T-cell (primary cell): Measurements from ENCODE around the gene DIPK1A. TPM values are rescaled to one million over a fixed set of nuclear protein-coding genes. Genes with fewer than 3 reads are reported as not detected.
"Not testable (repeated sequence)": the region's sequence is repeated elsewhere in the genome, so short reads cannot be mapped to it uniquely, and the experiment has no call there.

Source experiments
- ATAC-seq, 4 experiments: fragments of 200-7000 bp in 3 of 4; fragments of 150-1000 bp in 1 of 4; cut with Tn5 transposase; replicated peaks in 1 of 4; 1 replicate in 3 of 4; 2 replicates in 1 of 4; pipeline ENCODE4 v1.10.0; 2021; ENCODE audit warnings: moderate library complexity in 3 of 4, mild to moderate bottlenecking in 2 of 4, moderate number of reproducible peaks in 1 of 4
- CTCF ChIA-PET, 2 donors: fragments of 300-600 bp; sonication (Branson Sonifier 250); formaldehyde crosslinking; loops; one replicate each; lab custom pipeline; 2022; ENCODE audit warnings: antibody characterized with exemption in 2 of 2; lab: Charles Lee
- POLR2A ChIA-PET, 2 donors: fragments of 300-600 bp; sonication (Branson Sonifier 250); formaldehyde crosslinking; loops; one replicate each; lab custom pipeline; 2022; ENCODE audit warnings: antibody characterized with exemption in 2 of 2; lab: Charles Lee
- DNase-seq, 35 experiments: peaks; one replicate each; pipeline versions ENCODE4 v3.0.0 to v3.0.0-alpha.2; 2013 to 2023
- H3K27ac ChIP-seq: one replicate; pipeline ENCODE4 v1.5.1; 2013; ENCODE audit warnings: low read length
- H3K27me3 ChIP-seq, 2 experiments: replicated peaks in 1 of 2; 1 replicate in 1 of 2; 2 replicates in 1 of 2; pipeline versions ENCODE4 v1.6.1 to v1.7.0; 2013; ENCODE audit warnings: low read length in 1 of 2, mixed read lengths in 1 of 2; ENCODE audit not compliant: control insufficient read depth in 2 of 2, insufficient read depth in 2 of 2; ENCODE audit errors: extremely low read depth in 1 of 2
- H3K36me3 ChIP-seq, 2 donors: 1 replicate in 1 of 2; 2 replicates in 1 of 2; pipeline versions ENCODE4 v1.6.1 to v1.7.0; 2013; ENCODE audit warnings: low read length in 1 of 2; ENCODE audit not compliant: control insufficient read depth in 2 of 2, insufficient read depth in 1 of 2; ENCODE audit errors: extremely low read depth in 1 of 2
- H3K4me1 ChIP-seq, 2 experiments: 1 replicate in 1 of 2; 2 replicates in 1 of 2; pipeline versions ENCODE4 v1.6.1 to v1.7.0; 2013; ENCODE audit warnings: low read length in 2 of 2, mixed read lengths in 1 of 2; ENCODE audit not compliant: insufficient read depth in 2 of 2, control insufficient read depth in 1 of 2; ENCODE audit errors: extremely low read depth in 1 of 2
- H3K4me3 ChIP-seq, 2 donors: 1 replicate in 1 of 2; 2 replicates in 1 of 2; pipeline versions ENCODE4 v1.5.1 to v1.7.0; 2013; ENCODE audit warnings: mild to moderate bottlenecking in 2 of 2, low read length in 1 of 2, moderate library complexity in 1 of 2; ENCODE audit not compliant: control insufficient read depth in 1 of 2; ENCODE audit errors: extremely low read depth in 1 of 2
- H3K9me3 ChIP-seq: 2 replicates; pipeline ENCODE4 v1.7.0; 2013
- H3K27ac Mint-ChIP-seq, 2 donors: one replicate each; pipeline ENCODE4 v1.8.0; 2020 to 2021; ENCODE audit warnings: mild to moderate bottlenecking in 2 of 2, mixed read lengths in 2 of 2
- H3K27me3 Mint-ChIP-seq, 2 donors: one replicate each; pipeline ENCODE4 v1.8.0; 2021 to 2022; ENCODE audit warnings: mixed read lengths in 2 of 2
- H3K36me3 Mint-ChIP-seq: one replicate; pipeline ENCODE4 v1.8.0; 2021; ENCODE audit warnings: mixed read lengths
- H3K4me1 Mint-ChIP-seq, 3 donors: one replicate each; pipeline ENCODE4 v1.8.0; 2020 to 2022; ENCODE audit warnings: mixed read lengths in 3 of 3, mild to moderate bottlenecking in 1 of 3
- H3K4me3 Mint-ChIP-seq, 3 donors: one replicate each; pipeline ENCODE4 v1.8.0; 2020 to 2022; ENCODE audit warnings: mild to moderate bottlenecking in 3 of 3, mixed read lengths in 3 of 3, moderate library complexity in 3 of 3
- H3K9me3 Mint-ChIP-seq, 3 donors: one replicate each; pipeline ENCODE4 v1.8.0; 2020 to 2022; ENCODE audit warnings: mixed read lengths in 3 of 3
- WGBS: methylation state at CpG from one replicate; pipeline ENCODE4 v1.1.5; 2013; ENCODE audit warnings: missing lambda C conversion rate; ENCODE audit not compliant: insufficient coverage; 5-methylcytosine and 5-hydroxymethylcytosine counted together
- total RNA-seq, 35 experiments: library from RNA in 6 of 35; stranded (reverse) in 6 of 35; fragments of 120-200 nt in 1 of 35; gene quantifications; one replicate each; pipeline versions ENCODE4 v1.2.1 to v1.2.4 and lab custom pipeline; 2013 to 2026

Gene DIPK1A
- total RNA-seq, 5 donors from 2014 or later (not counting 1 experiment from before 2014, with no cell fraction given): 8.9 to 16.0 (median 14.4) TPM

- peaks cover 23 to 35% of the 10 kb centered on the region in 2 experiments for H3K4me1 ChIP-seq
- ATAC-seq: peak in 1 of 4 experiments; percentile 32
- H3K4me3 Mint-ChIP-seq: no peak overlapping the region
Observed at GRCh38 chr1:92975551-92976232, 14.4 kb upstream of the DIPK1A start.

GRCh38 chr1:92974112-92974511 is 12.8 kb upstream of the DIPK1A start:
- Mint-ChIP-seq H3K4me1 (peaks cover 32 to 56% (median 39%) of the 10 kb centered on the region in 3 donors), H3K27ac (peak overlapping the region in 1 of 2 donors; percentile 71)
- H3K9me3 ChIP-seq, H3K36me3 ChIP-seq, H3K36me3 Mint-ChIP-seq, ATAC-seq, H3K4me3 ChIP-seq, H3K9me3 Mint-ChIP-seq, H3K4me3 Mint-ChIP-seq, DNase-seq, H3K27me3 ChIP-seq, H3K27me3 Mint-ChIP-seq, POLR2A ChIA-PET: not testable (repeated sequence)
- H3K27ac ChIP-seq: peak overlapping the region; percentile 44
- peaks cover 17 to 26% of the 10 kb centered on the region in 2 experiments for H3K4me1 ChIP-seq
- CTCF ChIA-PET: interaction anchor here in 1 of 2 donors (2.9 kb wide), 1 partner anchor 20 kb away, joined by 17 read pairs; no protein-coding TSS in a partner anchor
- 100% methylated on average over 2 of the region's 5 CpGs for WGBS

More at GRCh38 chr1:92975551-92976232, 14.4 kb upstream of the DIPK1A start:
- ChIA-PET POLR2A (interaction anchor here (0.5 to 1.0 kb wide), 6 partner anchors 13 to 1972 kb away, joined by 4 to 6 read pairs (median 6); no protein-coding TSS in a partner anchor), CTCF (interaction anchor here (0.7 to 2.3 kb wide), 6 partner anchors 18 to 125 kb away, joined by 3 to 12 read pairs (median 8); no protein-coding TSS in a partner anchor)
- 65% methylated on average over 5 of the region's 7 CpGs for WGBS
- Histone ChIP-seq H3K27me3 (no peaks in the 10 kb centered on the region), H3K9me3 (no peaks in the 10 kb centered on the region), H3K36me3 (no peaks in the 10 kb centered on the region), H3K27ac (peak overlapping the region; percentile 9), H3K4me3 (no peak overlapping the region)
- H3K27me3 Mint-ChIP-seq: no peaks in the 10 kb centered on the region
- H3K9me3 Mint-ChIP-seq: no peaks in the 10 kb centered on the region
- peaks cover 43 to 60% (median 48%) of the 10 kb centered on the region in 3 donors for H3K4me1 Mint-ChIP-seq
- peak overlapping the region; percentile 58 to 88 for H3K27ac Mint-ChIP-seq
- DNase-seq: no peak
- no peaks in the 10 kb centered on the region for H3K36me3 Mint-ChIP-seq

GRCh38 chr1:92973203-92973897 is 12.1 kb upstream of the DIPK1A start:
- Mint-ChIP-seq H3K9me3 (no peaks in the 10 kb centered on the region), H3K4me1 (peaks cover 38 to 56% (median 45%) of the 10 kb centered on the region in 3 donors), H3K27ac (peak overlapping the region; percentile 71 to 78), H3K36me3 (no peaks in the 10 kb centered on the region), H3K27me3 (no peaks in the 10 kb centered on the region), H3K4me3 (peak overlapping the region in 1 of 3 donors; percentile 26)
- H3K27ac ChIP-seq: peak overlapping the region; percentile 44
- H3K4me1 ChIP-seq: peaks cover 18 to 22% of the 10 kb centered on the region in 2 experiments
- ChIA-PET POLR2A (no interaction called here), CTCF (interaction anchor here (1.5 to 4.1 kb wide), 3 partner anchors 8 to 21 kb away, joined by 4 to 17 read pairs (median 17); no protein-coding TSS in a partner anchor)
- H3K27me3 ChIP-seq: no peaks in the 10 kb centered on the region
- DNase-seq (no peak), ATAC-seq (peak; percentile 21 to 41 (median 34))
- H3K4me3 ChIP-seq: no peak overlapping the region
- H3K36me3 ChIP-seq: no peaks in the 10 kb centered on the region
- H3K9me3 ChIP-seq: no peaks in the 10 kb centered on the region
- 70% methylated on average over 2 of the region's 6 CpGs for WGBS

GRCh38 chr1:92972409-92973129 is 11.3 kb upstream of the DIPK1A start:
- peak overlapping the region; percentile 27 to 71 for H3K27ac Mint-ChIP-seq
- H3K4me1 Mint-ChIP-seq: peaks cover 42 to 58% (median 47%) of the 10 kb centered on the region in 3 donors

GRCh38 chr1:92971932-92972331 is 10.7 kb upstream of the DIPK1A start:
- no CpG with 5 or more reads among the region's 6 CpGs for WGBS

More at GRCh38 chr1:92972409-92973129, 11.3 kb upstream of the DIPK1A start:
- no peaks in the 10 kb centered on the region for H3K36me3 Mint-ChIP-seq
- no peak overlapping the region for H3K4me3 Mint-ChIP-seq
- Histone ChIP-seq H3K36me3 (no peaks in the 10 kb centered on the region), H3K9me3 (no peaks in the 10 kb centered on the region), H3K27me3 (no peaks in the 10 kb centered on the region), H3K4me1 (peaks cover 21 to 23% of the 10 kb centered on the region in 2 experiments), H3K27ac (no peak overlapping the region), H3K4me3 (no peak overlapping the region)
- DNase-seq (no peak), ATAC-seq (peak in 1 of 4 experiments; percentile 18)
- no peaks in the 10 kb centered on the region for H3K9me3 Mint-ChIP-seq
- ChIA-PET POLR2A (interaction anchor here in 1 of 2 donors (0.6 kb wide), 1 partner anchor 39 kb away, joined by 3 read pairs; no protein-coding TSS in a partner anchor), CTCF (interaction anchor here (0.5 to 4.1 kb wide), 10 partner anchors 9 to 291 kb away, joined by 3 to 17 read pairs (median 4); partner anchors contain the start of gene DIPK1A (in 1 of the 2))
- H3K27me3 Mint-ChIP-seq: no peaks in the 10 kb centered on the region
- 56% methylated on average over 1 of the region's 1 CpG for WGBS

More at GRCh38 chr1:92971932-92972331, 10.7 kb upstream of the DIPK1A start:
- not testable (repeated sequence) for H3K4me3 ChIP-seq, H3K36me3 Mint-ChIP-seq, H3K27me3 Mint-ChIP-seq, H3K9me3 ChIP-seq, DNase-seq, H3K27me3 ChIP-seq, ATAC-seq, H3K9me3 Mint-ChIP-seq, H3K27ac ChIP-seq, H3K4me3 Mint-ChIP-seq, H3K27ac Mint-ChIP-seq, H3K36me3 ChIP-seq
- ChIA-PET CTCF (interaction anchor here (0.5 to 4.1 kb wide), 10 partner anchors 9 to 292 kb away, joined by 3 to 17 read pairs (median 4); partner anchors contain the start of gene DIPK1A (in 1 of the 2)), POLR2A (interaction anchor here (0.6 to 0.7 kb wide), 3 partner anchors 22 to 206 kb away, joined by 3 to 7 read pairs (median 3); no protein-coding TSS in a partner anchor)
- H3K4me1 Mint-ChIP-seq: peaks cover 39 to 54% (median 43%) of the 10 kb centered on the region in 3 donors
- H3K4me1 ChIP-seq: peaks cover 21 to 23% of the 10 kb centered on the region in 2 experiments
